Activated effector memory CD4-positive, alpha-beta T cell treated with anti-CD3 and anti-CD28 coated beads, Interleukin-2, amount 50 U/mL, for 16 hours (primary cell): Measurements from ENCODE around the gene WDR20.
"Not testable (repeated sequence)": the region's sequence is repeated elsewhere in the genome, so short reads cannot be mapped to it uniquely, and the experiment has no call there.

Experiments
- DNase-seq: peaks from one replicate; pipeline ENCODE4 v3.0.0-alpha.2; 2020

Gene WDR20

DNA sequence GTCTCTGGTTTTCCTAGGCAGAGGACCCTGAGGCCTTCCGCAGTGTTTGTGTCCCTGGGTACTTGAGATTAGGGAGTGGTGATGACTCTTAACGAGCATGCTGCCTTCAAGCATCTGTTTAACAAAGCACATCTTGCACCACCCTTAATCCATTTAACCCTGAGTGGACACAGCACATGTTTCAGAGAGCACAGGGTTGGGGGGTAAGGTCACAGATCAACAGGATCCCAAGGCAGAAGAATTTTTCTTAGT, 32.2 kb downstream of the WDR20 start:
- DNase-seq: not testable (repeated sequence)

DNA sequence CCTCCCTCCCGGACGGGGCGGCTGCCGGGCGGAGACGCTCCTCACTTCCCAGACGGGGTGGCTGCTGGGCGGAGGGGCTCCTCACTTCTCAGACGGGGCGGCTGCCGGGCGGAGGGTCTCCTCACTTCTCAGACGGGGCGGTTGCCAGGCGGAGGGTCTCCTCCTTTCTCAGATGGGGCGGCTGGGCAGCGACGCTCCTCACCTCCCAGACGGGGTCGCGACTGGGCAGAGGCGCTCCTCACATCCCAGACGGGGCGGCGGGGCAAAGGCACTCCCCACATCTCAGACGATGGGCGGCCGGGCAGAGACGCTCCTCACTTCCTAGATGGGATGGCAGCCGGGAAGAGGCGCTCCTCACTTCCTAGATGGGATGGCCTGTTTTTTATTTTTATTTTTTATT, 33.0 kb downstream of the WDR20 start:
- DNase-seq: not testable (repeated sequence)

DNA sequence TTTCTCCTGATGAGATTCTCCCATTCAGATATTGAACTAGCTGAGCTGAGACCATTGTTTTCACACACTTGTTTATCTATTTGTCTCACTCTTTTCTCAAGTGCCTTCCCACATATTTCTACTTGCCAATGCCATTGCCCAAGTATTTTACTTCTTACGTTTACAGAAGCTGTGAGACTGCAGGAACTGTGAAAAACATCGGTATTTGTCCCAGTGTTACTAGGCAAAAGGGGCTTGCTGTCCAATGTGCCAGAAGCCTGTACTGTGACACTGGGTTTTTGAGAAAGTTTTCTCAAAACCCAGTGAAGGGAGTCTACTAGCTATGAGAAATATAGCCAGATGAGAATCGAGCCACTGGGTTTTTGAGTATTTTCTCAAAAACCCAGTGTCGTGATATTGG, 37.5 kb downstream of the WDR20 start:
- DNase-seq: no peak

DNA sequence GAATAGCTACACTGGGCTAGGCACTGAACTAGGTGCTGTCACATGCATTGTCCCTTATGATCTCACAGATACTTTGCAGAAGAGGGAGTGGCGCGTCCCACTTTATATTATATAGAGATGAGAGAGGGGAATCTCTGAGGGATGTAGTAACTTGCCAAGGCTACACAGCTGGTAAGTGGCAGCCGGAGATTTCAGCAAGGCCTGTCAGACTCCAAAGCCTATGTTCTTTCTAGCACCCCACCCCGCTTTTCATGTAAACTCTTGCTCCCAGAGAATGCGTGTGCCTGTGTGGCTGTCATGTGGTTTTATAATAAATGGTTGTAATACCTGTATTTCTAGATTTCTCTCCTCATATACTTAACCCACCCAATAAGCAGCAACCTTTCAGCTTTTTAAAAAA, 39.1 kb downstream of the WDR20 start:
- no peak for DNase-seq

DNA sequence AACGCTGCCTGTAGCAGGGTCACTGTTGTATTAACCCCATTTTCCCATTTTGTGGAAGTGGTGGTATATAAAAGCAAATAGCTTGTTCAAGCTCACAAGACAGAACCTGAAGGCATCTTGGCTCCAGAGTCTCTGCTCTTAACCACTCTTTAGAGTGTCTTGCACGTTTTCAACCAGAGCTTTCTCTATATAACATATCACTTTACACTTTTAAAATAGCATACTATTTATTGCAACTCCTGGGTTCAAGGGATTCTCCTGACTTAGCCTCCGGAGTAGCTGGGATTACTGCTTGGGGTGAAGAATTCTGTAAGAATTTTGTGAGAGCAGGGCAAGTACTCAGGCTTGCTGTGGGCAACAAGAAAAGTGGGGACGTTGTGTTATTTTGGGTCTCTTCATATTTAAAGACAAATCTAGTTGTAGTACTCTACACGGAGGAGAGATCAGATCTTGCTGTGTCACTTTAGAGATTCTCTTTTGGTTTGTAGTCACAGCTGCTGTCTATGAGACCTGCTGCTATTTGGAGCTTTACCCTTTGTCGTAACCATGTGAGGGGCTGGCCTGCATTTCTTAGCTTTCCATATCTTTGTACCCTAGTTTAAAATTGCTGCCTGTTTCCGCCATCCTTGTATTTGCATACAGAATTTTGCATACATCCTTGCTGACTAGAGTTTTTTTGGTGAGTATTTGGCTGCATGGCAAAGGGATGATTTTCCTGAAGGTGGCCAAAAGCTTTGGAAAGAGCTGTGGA, 40.7 kb downstream of the WDR20 start:
- no peak for DNase-seq

DNA sequence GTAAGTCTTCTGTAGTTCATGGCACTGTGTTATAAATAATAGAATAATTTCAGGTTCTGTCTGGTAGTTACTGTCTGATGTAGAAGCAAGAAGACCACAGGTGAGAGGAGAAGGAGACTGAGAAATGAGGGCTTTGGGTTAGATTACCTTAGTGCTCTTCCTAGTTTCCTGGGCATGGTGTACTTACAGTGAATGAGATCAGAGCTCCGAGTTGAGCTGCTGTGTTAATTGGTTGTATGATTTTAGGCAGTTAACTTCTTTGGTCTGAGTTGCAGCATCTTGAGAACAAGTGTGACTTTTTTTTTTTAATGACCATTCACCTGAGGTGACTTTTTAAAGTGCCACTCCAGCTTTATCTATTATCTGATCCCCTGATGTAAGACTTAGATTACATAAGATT, 41.5 kb downstream of the WDR20 start:
- DNase-seq: no peak

DNA sequence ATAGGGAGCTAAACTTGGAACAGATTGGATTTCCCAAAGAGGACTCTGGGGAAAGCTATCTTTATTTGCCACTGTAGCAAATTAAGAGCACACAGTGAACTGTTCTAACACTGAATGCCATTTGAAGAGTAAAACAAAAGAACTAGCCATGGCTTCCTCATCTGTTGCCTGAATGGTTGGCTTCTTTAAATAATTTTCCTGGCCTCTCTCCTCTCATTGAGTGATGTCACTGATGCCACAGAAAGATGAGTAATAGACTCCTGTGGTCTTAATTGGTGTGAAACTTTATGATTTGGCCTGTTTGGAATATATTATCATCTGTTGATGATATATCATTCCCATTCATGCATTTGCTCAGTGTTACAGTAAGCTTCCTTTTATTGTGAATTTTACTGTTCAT, 42.5 kb downstream of the WDR20 start:
- DNase-seq: no peak

DNA sequence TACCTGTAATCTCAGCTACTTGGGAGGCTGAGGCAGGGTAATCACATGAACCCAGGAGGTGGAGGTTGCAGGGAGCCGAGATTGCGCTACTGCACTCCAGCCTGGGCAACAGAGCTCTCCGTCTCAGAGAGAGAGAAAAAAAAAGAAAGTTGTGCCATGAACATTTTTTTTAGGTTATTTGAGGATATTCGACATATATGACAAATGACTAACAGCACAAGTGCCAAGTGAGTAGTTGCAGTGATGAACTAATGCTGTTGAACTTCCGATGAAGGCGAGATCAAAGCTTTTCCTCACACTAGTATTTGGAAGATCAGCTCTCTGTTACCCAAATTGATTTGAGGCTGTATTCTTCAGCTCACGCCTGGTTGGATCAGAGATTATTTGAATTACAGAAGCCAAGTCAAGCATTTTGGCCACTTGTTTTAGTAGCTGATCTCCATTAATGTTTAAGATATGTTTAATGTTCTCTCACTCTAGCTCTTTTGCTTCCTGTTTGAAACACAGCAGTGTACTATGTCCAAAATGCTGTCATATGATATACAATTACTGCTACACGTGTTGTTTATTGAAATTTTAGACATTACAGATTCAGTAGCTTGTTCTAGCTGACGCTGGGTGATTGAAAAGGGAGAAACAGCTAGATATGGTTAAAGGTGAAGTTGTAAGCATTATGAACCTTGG, 43.4 kb downstream of the WDR20 start:
- DNase-seq: no peak

DNA sequence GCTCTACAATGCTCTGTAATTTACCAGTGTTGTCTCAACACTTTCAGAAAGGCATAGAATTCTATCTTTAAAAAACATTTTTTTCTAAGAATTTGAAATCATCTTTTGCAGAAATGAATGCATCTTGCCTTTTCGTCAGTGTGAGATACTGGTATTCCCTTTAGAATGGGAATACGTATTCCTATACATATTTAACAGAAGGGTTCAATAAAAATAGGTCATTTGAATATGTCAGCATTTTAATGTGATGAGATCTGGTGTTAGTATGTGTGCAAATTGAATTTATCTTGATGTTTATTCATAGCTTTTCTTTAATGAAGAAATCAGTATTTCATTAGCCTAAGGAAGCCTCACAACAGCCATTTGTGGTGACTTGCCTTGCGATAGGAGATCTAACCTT, 44.2 kb downstream of the WDR20 start:
- DNase-seq: no peak

DNA sequence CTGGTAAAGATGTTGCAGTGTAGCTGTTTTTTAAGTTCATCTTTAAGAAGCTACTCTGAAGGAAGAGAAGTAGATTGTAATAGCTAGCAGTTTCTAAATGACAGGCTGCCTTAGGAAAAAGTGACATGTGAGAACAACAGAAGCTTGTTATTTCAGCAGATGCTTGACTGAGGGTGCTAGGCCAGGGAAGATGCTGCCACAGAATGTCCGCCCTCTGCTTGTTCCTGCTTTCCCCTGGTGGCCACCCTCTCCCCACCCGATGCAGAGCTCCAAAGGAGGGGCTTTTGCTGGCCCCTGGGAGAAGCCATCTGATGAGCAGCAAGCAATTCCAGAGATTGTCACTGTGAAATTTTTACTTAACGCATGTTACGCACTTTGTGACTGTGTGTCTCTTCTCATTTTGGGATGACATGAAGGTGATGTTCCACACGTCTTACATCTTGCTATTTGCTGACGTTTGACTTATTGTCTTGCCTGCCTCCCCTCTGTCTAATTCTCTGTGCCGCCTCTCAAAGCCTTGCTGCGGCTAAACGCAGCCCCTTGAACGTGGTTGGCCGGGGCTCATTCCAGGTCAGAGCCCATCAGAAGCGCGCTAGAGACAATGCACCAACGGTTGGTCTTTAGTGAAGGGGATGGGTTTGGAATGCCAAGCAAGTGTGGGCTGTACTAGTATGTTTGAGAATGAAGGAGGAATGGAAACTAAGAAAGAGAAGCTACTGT, 44.8 kb downstream of the WDR20 start:
- no peak for DNase-seq

DNA sequence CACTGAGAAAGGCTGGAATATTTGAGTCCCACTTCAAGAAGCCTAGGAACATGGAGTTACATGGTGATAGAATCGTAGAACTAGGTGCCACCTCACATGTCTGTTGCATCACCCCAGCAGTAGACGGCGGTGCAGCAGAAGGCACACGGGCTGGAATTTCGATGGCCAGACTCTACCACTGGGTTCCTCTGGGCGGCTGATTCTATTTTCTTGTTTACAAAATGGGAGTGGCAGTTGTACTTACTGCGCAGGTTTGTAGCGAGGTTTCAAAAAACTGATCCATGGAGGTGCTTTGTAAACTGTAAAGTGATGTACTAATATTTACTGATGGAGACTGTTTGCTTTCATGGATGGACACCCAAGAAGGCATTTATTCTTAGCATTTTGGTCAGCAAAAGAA, 45.7 kb downstream of the WDR20 start:
- no peak for DNase-seq

DNA sequence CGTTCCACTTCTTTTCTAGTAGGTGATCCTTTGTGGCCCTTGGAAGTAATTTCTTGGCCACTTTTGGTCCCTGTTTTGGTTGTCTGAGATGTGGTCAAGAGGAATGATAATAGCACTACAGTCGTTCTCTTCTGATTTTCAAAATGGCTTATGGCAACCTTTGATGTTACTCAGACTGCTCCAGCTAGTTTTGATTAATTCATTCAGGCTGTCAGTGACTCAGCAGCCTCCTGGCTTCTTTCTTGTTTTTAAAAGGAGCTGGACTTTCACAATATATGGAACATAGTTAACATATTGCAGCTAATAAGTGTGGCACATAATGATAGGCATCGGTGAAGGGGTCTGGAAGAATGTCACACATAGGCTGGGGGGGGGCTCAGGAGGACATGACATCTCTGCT, 47.3 kb downstream of the WDR20 start:
- no peak for DNase-seq

DNA sequence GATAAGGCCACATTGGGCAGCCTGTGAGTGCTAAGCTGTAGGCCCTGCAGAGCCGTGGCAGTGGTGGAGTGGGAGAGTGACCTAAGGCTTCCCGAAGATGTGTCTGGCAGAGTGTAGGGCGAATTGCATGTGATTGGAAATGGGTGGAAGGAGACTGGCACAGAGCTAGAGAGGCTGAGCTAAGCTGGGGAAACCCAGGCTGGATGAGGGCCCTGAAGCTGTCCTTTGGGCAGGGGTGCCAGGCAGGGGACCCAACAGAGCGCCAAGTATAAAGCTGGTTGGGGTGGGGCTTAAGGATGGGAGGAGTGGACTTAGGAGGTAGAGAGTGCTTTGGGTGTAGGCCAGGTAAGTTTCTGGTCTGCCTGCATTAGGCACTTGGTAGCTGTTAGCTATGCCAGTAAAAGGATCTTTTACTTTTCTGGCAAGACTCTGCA, 47.9 kb downstream of the WDR20 start:
- no peak for DNase-seq

DNA sequence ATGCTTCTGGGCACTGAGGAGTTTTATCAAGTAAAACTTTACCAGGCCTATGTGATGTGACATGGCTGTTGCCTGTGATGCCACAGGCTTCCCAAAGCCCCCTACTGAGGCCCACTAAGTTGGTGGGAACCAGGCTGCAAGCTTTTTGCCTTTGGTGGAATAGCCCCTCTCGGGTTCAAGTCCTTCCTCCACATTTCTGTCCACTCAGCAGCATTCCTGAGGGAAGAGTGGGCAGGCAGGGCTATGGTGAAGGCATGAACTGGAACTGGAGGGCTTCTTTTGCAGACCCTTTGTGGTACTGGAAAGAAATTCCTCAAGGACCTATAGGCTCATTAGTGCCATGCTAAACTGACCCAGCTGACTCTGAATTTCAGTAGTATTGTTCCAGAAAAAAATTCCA, 48.5 kb downstream of the WDR20 start:
- no peak for DNase-seq

DNA sequence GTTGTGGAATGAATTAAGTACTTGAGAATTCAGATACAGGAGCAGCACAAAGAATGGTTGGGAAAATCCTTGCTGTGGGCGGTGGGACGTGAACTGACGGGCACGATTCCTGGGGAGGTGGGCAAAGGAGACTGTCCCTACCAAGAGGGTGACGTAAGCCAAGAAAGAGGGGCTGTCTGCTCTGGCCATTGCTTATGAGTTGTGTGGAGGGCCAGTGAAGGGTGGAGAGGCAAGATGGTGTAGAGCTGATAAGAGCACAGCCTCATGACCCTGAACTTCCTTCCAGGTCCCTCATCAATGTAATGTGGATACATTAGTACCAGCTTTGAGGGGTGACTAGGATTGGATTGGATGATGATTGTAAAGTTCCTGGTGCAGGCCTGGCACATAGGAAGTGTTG, 50.2 kb downstream of the WDR20 start:
- no peak for DNase-seq

DNA sequence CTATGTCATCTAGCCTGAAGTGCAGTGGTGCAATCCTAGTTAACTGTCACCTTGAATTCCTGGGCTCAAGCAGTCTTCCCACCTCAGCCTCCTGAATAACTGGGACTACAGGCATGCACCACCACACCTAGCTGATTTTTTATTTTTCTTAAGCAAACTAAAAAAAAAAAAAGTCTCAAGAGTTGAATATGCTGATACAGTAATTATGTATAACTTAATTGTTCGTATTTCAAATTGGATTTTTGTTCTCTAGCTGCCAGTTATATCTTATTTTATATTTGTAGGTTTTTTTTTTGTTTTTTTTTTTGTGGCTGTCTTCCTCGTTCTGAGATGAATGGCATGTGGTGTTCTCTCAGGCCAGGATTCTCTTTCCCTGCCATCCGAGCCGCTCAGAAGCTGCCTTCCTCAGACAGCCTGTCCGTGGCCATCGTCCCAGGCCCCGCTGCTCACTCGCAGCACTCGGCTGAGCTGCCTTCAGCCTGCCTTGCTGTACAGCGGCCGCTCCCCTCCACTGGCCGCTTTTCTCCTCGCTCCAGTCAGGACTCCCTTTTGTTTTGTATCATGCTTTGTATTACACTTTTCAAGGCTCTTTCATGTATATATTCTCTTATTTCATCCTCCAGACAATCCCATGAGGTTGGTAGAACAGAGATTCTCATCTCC, 53.3 kb downstream of the WDR20 start:
- DNase-seq: no peak

DNA sequence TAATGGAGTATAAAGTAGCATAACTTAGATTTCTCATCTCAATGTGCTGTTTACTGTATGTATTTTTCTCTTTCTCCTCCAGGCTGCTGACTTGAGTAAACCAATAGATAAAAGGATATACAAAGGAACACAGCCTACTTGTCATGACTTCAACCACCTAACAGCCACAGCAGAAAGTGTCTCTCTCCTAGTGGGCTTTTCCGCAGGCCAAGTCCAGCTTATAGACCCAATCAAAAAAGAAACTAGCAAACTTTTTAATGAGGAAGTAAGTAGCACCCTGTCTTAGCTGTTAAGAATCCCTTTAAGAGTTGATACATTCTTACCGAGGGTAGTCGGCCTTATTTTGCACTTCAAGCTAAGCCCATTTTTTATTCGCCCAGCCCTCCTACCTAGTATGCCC, 55.2 kb downstream of the WDR20 start:
- DNase-seq: no peak

DNA sequence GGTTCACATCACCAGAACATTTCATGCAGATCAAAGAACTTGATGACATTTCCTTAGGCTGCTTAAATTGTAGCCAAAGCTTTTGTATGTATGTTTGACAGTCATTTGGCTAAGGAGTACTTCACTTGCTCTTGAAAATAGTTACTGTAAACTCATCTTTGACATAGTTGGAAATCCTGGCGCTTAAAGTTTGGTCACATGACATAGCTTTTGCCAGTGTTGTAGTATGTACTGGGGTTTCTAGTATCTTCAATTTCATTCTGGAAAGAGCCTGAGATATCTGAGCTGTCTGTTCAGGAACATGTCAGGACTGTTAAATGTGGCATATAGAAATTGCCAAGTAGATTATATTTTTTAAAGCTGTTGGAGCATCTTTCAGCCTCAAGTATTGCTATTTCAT, 55.7 kb downstream of the WDR20 start:
- no peak for DNase-seq

DNA sequence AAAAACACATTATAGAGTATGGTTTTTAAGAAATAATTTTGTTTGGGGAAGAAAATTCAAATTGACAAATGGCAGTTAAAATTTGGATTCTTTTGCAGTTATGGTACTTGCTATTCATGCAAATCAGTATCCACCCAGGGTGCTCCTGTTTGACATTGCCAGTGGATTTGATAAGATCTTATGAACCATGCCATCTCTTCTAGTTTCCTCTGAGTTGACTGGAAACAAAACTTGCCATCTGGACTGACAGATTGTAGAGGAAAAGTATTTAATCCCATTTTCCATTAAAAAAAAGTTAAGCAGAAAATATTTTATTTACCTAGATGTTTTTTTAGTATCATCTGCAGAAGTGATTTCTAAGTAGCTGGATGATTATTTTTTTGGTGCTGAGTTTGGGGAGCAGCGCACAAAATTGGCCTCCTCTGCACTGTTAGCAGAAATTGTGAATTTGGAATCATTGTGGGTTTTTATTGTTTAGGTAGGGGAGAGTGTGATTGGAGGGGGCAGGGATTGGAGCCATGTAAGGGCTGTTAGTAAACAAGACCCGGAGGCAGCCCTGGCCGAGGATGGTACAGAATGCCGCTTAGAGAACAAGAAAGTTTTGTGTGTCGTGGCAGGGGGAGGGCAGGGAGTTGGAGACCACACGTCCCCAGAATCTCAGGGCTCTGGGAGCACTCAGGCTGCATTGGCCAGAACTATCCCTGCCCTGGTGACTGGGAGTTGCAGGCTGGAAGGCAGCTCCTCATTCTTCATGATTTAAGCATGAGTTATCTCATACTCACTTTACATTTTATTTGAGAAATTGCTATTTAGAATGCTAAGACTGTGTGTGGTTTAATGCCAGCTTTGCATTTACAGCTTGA, 56.6 kb downstream of the WDR20 start:
- DNase-seq: no peak

DNA sequence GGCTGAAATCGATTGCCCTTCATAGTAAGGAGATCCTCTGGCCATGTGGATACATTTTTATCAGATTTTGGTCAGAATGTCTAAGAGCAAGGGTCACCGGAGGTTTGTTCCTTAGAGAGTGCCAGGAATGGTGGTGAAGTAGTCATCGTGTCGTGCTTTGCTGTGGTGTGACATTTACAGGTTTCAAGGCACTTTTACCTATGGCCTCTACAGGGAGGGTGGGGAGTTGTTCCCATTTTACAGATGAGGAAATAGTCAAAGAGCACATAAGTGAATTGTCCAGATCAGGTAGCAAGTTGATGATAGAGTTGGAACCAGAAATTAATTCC, 57.2 kb downstream of the WDR20 start:
- DNase-seq: no peak

DNA sequence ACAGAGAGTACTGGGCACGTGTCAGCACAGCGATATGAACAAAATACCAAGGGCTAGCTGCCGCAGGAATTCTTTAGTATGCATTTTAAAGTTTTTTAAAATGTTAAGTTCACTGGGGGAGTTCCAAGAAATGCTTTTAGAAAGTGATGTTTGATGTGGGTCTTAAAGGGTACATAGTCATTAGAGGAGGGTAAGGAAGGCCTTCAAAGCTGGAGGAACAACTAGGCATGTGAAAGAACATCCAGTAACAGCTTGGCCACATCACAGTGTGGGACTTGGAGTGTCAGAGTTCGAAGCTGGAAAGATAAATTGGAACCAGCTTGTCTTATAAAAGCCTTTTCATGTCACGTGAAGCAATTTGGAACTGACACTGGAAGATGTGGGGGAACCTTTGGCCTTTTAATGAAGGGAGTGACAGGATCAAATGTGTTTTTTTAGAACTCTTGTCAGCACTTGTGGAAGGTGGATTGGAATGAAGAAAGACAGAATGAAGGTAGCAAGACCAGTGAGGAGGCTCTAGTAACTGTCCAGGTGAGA, 57.7 kb downstream of the WDR20 start:
- DNase-seq: no peak

DNA sequence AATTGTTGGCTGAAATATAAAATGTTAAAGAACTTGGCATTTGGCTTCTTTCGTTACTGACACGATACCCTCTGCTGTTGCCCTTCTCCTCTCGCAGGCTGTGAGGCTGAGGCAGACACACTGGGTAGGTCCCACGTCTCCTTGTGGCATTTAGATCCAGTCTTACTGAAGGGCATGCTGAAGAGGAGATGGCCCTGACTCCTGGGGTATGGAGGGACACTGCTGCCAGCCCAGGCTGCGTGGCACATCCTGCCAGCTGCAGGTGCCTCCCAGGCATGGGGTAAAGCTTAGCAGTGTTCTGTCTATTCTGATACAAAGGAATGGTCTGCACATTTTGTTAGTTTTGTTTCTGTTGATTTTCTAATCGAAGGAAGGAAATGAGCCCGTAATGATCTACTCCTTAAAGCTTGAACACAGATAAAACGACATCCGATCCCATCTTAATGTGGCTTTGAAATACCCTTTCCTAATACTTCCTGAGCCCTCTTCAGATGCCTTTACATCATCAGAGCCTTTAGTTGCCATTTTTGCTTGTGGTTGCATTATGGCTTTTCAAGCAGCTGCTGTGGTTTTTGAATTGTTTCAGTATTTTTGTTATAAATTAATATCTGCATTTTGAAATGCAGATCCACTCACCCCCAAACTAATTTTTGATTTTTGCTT, 61.1 kb downstream of the WDR20 start:
- no peak for DNase-seq
